Measurements from ENCODE around the gene PICALM. TPM values are rescaled to one million over a fixed set of nuclear protein-coding genes. Genes with fewer than 3 reads are reported as not detected.
"Not testable (repeated sequence)": the region's sequence is repeated elsewhere in the genome, so short reads cannot be mapped to it uniquely, and the experiment has no call there.

Gene PICALM
- total and polyA plus RNA-seq, 9 donors: 103 to 274 (median 206) TPM

DNA sequence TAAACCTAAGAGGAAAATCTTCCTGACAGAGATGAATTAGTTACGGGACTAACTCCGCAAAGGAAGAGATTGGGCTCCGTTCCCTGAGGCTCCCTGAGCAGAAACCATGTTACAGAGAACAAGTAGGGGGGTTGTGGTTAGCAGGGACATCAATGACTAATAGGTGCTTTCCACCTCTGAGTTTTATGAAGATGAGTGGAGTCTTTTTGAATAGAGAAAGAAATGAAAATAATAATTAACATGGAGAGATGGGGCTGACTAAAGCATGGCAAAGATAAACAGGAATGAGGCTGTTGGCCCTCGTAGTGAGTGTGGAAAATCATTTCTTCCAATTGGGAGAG, 47.5 kb upstream of the PICALM start:
- intact Hi-C loops (cut with DNase I): no loop called here
- no peaks in the 10 kb centered on the region for H3K36me3 ChIP-seq
- H3K9me3 ChIP-seq: no peaks in the 10 kb centered on the region
- no peak overlapping the region for H3K4me3 ChIP-seq
- no peak for DNase-seq
- no peaks in the 10 kb centered on the region for H3K27me3 ChIP-seq
- no peaks in the 10 kb centered on the region for H3K4me1 ChIP-seq (ENCODE audit: insufficient read depth)
- TF ChIP-seq POLR2A (IDR thresholded peaks at IDR 0.05): no peak
- no peak for TF ChIP-seq CTCF (IDR thresholded peaks at IDR 0.05)
- no peak for TF ChIP-seq EP300 (IDR thresholded peaks at IDR 0.05)
- 51 to 65% (median 63%) methylated on average over 4 of the region's 4 CpGs for WGBS, 3 donors
- H3K27ac ChIP-seq: no peak overlapping the region

GRCh38 chr11:86115542-86116385, 46.9 kb upstream of the PICALM start:
- WGBS, 3 donors: 86 to 90% (median 90%) methylated on average over 3 of the region's 3 CpGs
- DNase-seq: no peak
- no peaks in the 10 kb centered on the region for H3K27me3 ChIP-seq
- H3K4me1 ChIP-seq (ENCODE audit: insufficient read depth): no peaks in the 10 kb centered on the region
- H3K9me3 ChIP-seq: no peaks in the 10 kb centered on the region
- no peak overlapping the region for H3K4me3 ChIP-seq
- intact Hi-C loops (cut with DNase I): no loop called here
- H3K27ac ChIP-seq: no peak overlapping the region
- no peaks in the 10 kb centered on the region for H3K36me3 ChIP-seq
- no peak for TF ChIP-seq POLR2A (IDR thresholded peaks at IDR 0.05)
- TF ChIP-seq EP300 (IDR thresholded peaks at IDR 0.05): no peak
- TF ChIP-seq CTCF (IDR thresholded peaks at IDR 0.05): no peak

DNA sequence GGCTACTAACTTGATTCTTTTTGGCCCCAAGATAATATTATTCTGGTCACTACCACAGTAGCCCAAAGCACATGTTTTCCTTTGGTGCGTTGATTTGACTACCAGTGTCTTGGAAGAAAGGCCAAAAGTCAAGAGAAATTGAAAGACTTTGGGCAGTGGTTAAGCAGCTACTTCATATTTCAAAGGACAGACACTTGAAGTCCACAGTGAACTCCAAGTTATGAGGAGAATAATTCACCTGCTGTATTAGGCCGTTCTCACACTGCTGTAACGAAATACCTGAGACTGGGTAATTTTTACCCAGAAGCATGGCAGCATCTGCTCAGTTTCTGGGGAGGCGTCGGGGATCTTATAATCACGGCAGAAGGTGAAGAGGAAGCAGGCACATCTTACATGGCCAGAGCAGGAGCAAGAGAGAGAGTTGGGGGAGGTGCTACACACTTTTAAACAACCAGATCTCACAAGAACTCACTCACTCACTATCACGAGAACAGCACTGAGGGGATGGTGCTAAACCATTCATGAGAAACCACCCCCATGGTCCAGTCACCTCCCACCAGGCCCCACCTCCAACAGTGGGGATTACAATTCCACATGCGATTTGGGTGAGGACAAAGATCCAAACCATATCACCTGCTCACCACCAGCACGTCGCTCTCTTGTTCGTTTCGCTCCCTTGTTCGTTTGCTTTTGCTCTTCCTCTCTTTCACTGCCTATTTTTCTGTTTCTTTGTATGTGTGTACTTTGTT, 40.2 kb upstream of the PICALM start:
- TF ChIP-seq EP300 (IDR thresholded peaks at IDR 0.05): no peak
- no peak for TF ChIP-seq POLR2A (IDR thresholded peaks at IDR 0.05)
- Histone ChIP-seq H3K4me3 (no peak overlapping the region), H3K4me1 (ENCODE audit: insufficient read depth) (no peaks in the 10 kb centered on the region), H3K36me3 (no peaks in the 10 kb centered on the region), H3K27ac (no peak overlapping the region), H3K27me3 (no peaks in the 10 kb centered on the region), H3K9me3 (no peaks in the 10 kb centered on the region)
- DNase-seq: no peak
- WGBS, 3 donors: 91 to 95% (median 93%) methylated on average over 13 of the region's 13 CpGs
- intact Hi-C loops (cut with DNase I): no loop called here

- WGBS, 3 donors: 78 to 85% (median 80%) methylated on average over 3 of the region's 3 CpGs
- Histone ChIP-seq H3K4me3 (no peak overlapping the region), H3K9me3 (no peaks in the 10 kb centered on the region), H3K36me3 (no peaks in the 10 kb centered on the region), H3K27ac (no peak overlapping the region), H3K27me3 (no peaks in the 10 kb centered on the region), H3K4me1 (ENCODE audit: insufficient read depth) (no peaks in the 10 kb centered on the region)
- DNase-seq: no peak
- no peak for TF ChIP-seq CTCF (IDR thresholded peaks at IDR 0.05)
- no peak for TF ChIP-seq POLR2A (IDR thresholded peaks at IDR 0.05)
- no peak for TF ChIP-seq EP300 (IDR thresholded peaks at IDR 0.05)
- intact Hi-C loops (cut with DNase I): no loop called here
Measured at GRCh38 chr11:86108191-86108590, 39.3 kb upstream of the PICALM start.

DNA sequence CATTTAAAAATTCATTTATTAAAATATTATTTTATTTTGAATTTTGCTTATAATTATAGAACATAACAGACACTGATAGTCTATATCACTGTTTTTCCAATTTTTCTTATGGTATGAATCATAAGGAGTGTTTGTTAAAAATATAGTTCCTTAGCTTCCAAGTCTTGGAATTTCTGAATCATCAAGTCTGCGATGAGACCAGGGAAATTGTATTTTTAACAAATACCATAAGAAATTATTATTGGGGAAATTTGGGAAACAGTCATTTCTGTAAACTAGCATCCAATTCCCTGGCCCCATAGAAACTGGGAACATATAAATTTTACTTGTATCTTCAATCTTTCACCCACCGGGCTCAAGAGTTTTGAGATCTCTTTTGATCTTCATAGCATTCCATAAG, 38.0 kb upstream of the PICALM start:
- WGBS, 3 donors: 63 to 74% (median 66%) methylated on average over 2 of the region's 2 CpGs
- Histone ChIP-seq H3K36me3 (no peaks in the 10 kb centered on the region), H3K27me3 (no peaks in the 10 kb centered on the region), H3K9me3 (no peaks in the 10 kb centered on the region), H3K4me3 (no peak overlapping the region), H3K27ac (no peak overlapping the region), H3K4me1 (ENCODE audit: insufficient read depth) (no peaks in the 10 kb centered on the region)
- no peak for DNase-seq
- intact Hi-C loops (cut with DNase I): no loop called here
- TF ChIP-seq POLR2A (IDR thresholded peaks at IDR 0.05) (no peak), EP300 (IDR thresholded peaks at IDR 0.05) (no peak), CTCF (IDR thresholded peaks at IDR 0.05) (no peak)

DNA sequence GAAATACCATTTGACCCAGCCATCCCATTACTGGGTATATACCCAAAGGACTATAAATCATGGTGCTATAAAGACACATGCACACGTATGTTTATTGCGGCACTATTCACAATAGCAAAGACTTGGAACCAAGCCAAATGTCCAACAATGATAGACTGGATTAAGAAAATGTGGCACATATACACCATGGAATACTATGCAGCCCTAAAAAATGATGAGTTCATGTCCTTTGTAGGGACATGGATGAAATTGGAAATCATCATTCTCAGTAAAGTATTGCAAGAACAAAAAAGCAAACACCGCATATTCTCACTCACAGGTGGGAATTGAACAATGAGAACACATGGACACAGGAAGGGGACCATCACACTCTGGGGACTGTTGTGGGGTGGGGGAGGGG, 37.1 kb upstream of the PICALM start:
- H3K9me3 ChIP-seq; H3K4me1 ChIP-seq (ENCODE audit: insufficient read depth); intact Hi-C loops (cut with DNase I); H3K27me3 ChIP-seq; DNase-seq; H3K36me3 ChIP-seq; H3K4me3 ChIP-seq; H3K27ac ChIP-seq: not testable (repeated sequence)
- WGBS, 3 donors: 89 to 93% (median 90%) methylated on average over 3 of the region's 3 CpGs

GRCh38 chr11:86105601-86106000, 36.7 kb upstream of the PICALM start:
- H3K9me3 ChIP-seq; H3K27ac ChIP-seq; H3K4me3 ChIP-seq; intact Hi-C loops (cut with DNase I); H3K4me1 ChIP-seq (ENCODE audit: insufficient read depth); H3K36me3 ChIP-seq; H3K27me3 ChIP-seq; DNase-seq: not testable (repeated sequence)
- WGBS, 3 donors: 89% methylated on average over 1 of the region's 2 CpGs; no CpG with 5 or more reads in 2 of the 3 donors
